Endothelial cell of umbilical vein (primary cell): ENCODE measurements around the gene NUDCD3. TPM values are rescaled to one million over a fixed set of nuclear protein-coding genes. Genes with fewer than 3 reads are reported as not detected.

Source experiments
- BruUV-seq: library from RNA; stranded (reverse); fragments of 400-500 nt; replicated peaks from 2 replicates; lab custom pipeline; 2021; lab: Mats Ljungman, UMichigan
- CTCF ChIA-PET: fragments of 300-600, 350-600 bp; sonication (Branson Sonifier 250); formaldehyde crosslinking; loops from one replicate; lab custom pipeline; 2021; ENCODE audit warnings: antibody characterized with exemption, inconsistent platforms; lab: Charles Lee
- POLR2A ChIA-PET: fragments of 300-600, 350-600 bp; sonication (Branson Sonifier 250); formaldehyde crosslinking; loops from one replicate; lab custom pipeline; 2021; ENCODE audit warnings: antibody characterized with exemption, inconsistent platforms; lab: Charles Lee
- DNase-seq: peaks from one replicate; pipeline ENCODE4 v3.0.0-alpha.2; 2011; ENCODE audit warnings: low read depth, low spot score
- FAIRE-seq: peaks from 2 replicates; lab custom pipeline; 2011; peaks lifted over from hg19 to GRCh38; lab: Jason Lieb, UNC
- H2AFZ ChIP-seq: 2 replicates; pipeline ENCODE4 v1.6.0; 2012; ENCODE audit warnings: low read depth, low read length, control low read depth, inconsistent platforms
- H3K27ac ChIP-seq: 2 replicates; pipeline ENCODE4 v1.5.1; 2011; ENCODE audit warnings: low read depth, mild to moderate bottlenecking, control low read depth, low read length, moderate library complexity; ENCODE audit not compliant: insufficient read depth
- H3K27me3 ChIP-seq, 2 experiments: 2 replicates each; pipeline versions ENCODE4 v1.6.0 to v1.6.1; 2011; ENCODE audit warnings: low read length in 2 of 2, mixed read lengths in 1 of 2; ENCODE audit not compliant: control insufficient read depth in 2 of 2, insufficient read depth in 2 of 2
- H3K36me3 ChIP-seq, 2 experiments: 2 replicates in 1 of 2; 3 replicates in 1 of 2; pipeline ENCODE4 v1.5.1; 2011; ENCODE audit warnings: low read length in 2 of 2, mild to moderate bottlenecking in 1 of 2, moderate library complexity in 1 of 2; ENCODE audit not compliant: control insufficient read depth in 2 of 2, insufficient read depth in 2 of 2; ENCODE audit errors: extremely low read depth in 1 of 2
- H3K4me1 ChIP-seq: 3 replicates; pipeline ENCODE4 v1.5.1; 2011; ENCODE audit warnings: mild to moderate bottlenecking, low read length; ENCODE audit not compliant: control insufficient read depth, insufficient read depth; ENCODE audit errors: extremely low read depth
- H3K4me2 ChIP-seq: 2 replicates; pipeline ENCODE4 v1.6.1; 2011; ENCODE audit warnings: low read length, control low read depth, mixed read lengths; ENCODE audit not compliant: insufficient read depth
- H3K4me3 ChIP-seq, 3 experiments: fragments of 200-600 bp in 1 of 3; sonication (generic), shearing (Covaris generic) in 1 of 3; replicated peaks in 1 of 3; 2 replicates each; pipeline ENCODE4 v1.5.1; 2011 to 2016; ENCODE audit warnings: control low read depth in 3 of 3, low read length in 3 of 3, mild to moderate bottlenecking in 2 of 3, inconsistent platforms in 1 of 3, low read depth in 1 of 3, moderate library complexity in 1 of 3; ENCODE audit not compliant: insufficient read depth in 1 of 3
- H3K79me2 ChIP-seq: 2 replicates; pipeline ENCODE4 v1.6.0; 2012; ENCODE audit warnings: low read length, inconsistent platforms; ENCODE audit not compliant: control insufficient read depth, insufficient read depth
- H3K9ac ChIP-seq: replicated peaks from 2 replicates; pipeline ENCODE3; 2011; ENCODE audit warnings: low read length, control low read depth; ENCODE audit not compliant: insufficient read depth; ENCODE audit errors: extremely low read depth
- H3K9me1 ChIP-seq: replicated peaks from 3 replicates; pipeline ENCODE4 v1.6.0; 2011; ENCODE audit warnings: mild to moderate bottlenecking, low read length; ENCODE audit not compliant: control insufficient read depth, insufficient read depth; ENCODE audit errors: extremely low read depth
- H3K9me3 ChIP-seq: replicated peaks from 2 replicates; pipeline ENCODE4 v1.5.1; 2012; ENCODE audit warnings: low read length, inconsistent platforms; ENCODE audit not compliant: control insufficient read depth, insufficient read depth
- H4K20me1 ChIP-seq: replicated peaks from 2 replicates; pipeline ENCODE3; 2011; ENCODE audit warnings: mild to moderate bottlenecking, low read length; ENCODE audit not compliant: control insufficient read depth, insufficient read depth; ENCODE audit errors: extremely low read depth
- FOS ChIP-seq: IDR thresholded peaks from 2 replicates; pipeline ENCODE4 v1.6.1; 2011; ENCODE audit warnings: mild to moderate bottlenecking, low read length, moderate library complexity, borderline replicate concordance; ENCODE audit not compliant: insufficient read depth
- MAX ChIP-seq: IDR thresholded peaks from 2 replicates; pipeline ENCODE4 v1.6.1; 2011; ENCODE audit not compliant: insufficient read depth, insufficient read length
- MYC ChIP-seq: IDR thresholded peaks from one replicate; pipeline ENCODE4 v1.6.1; 2011; ENCODE audit warnings: mild to moderate bottlenecking, low read depth, low read length
- POLR2AphosphoS5 ChIP-seq: IDR thresholded peaks from 2 replicates; pipeline ENCODE4 v1.6.1; 2012; ENCODE audit warnings: low read depth, mild to moderate bottlenecking, control low read depth, low read length, moderate library complexity; ENCODE audit not compliant: insufficient read depth
- dilution Hi-C: fragments of 300-500 bp; cut with MboI; formaldehyde crosslinking; loops from one replicate; pipeline ENCODE4 v1.15.0; 2019; ENCODE audit warnings: low sequenced_read_pairs; ENCODE audit not compliant: extremely low pct_ligation_motif_present
- intact Hi-C: fragments of 100-400 bp; cut with micrococcal nuclease; formaldehyde crosslinking; loops from one replicate; pipeline ENCODE4 v1.10.0; 2022
- polyA plus RNA-seq, 4 experiments: library from polyadenylated mRNA; depleted of rRNA in 3 of 4; stranded (reverse) in 3 of 4; unstranded in 1 of 4; fragments of >200 nt; gene quantifications; 2 replicates each; pipeline versions ENCODE4 v1.2.1 to v1.2.3, GENCODE V29; 2011 to 2012; ENCODE audit warnings: missing spikeins in 1 of 4
- total RNA-seq: library from RNA; stranded (reverse); gene quantifications from 2 replicates; pipeline ENCODE4 v1.2.3, GENCODE V29; 2021
- TF ChIP-seq, protein P1 (sequence below), 2 donors: IDR thresholded peaks; 1 replicate in 1 of 2; 2 replicates in 1 of 2; pipeline ENCODE4 v1.5.1; 2011; ENCODE audit warnings: low read length in 2 of 2, mild to moderate bottlenecking in 2 of 2, moderate library complexity in 2 of 2, control low read depth in 1 of 2, inconsistent platforms in 1 of 2, low read depth in 1 of 2; ENCODE audit not compliant: insufficient read depth in 1 of 2; ENCODE audit errors: extremely low read depth in 1 of 2

NUDCD3 gene
- total and polyA plus RNA-seq, 2 donors (not counting 3 experiments of a cell fraction or from before 2014, with no cell fraction given), result 50.6 to 137 TPM

GRCh38 chr7:44517175-44517574 is 26.7 kb upstream of the NUDCD3 start:
- FAIRE-seq, result no peak
- Histone ChIP-seq H2AFZ (no peak overlapping the region), H3K9me1 (no peaks in the 10 kb centered on the region), H3K36me3 (no peaks in the 10 kb centered on the region), H3K4me1 (no peaks in the 10 kb centered on the region), H3K27me3 (peaks cover 0 to 2% of the 10 kb centered on the region in 2 experiments), H3K27ac (no peak overlapping the region), H3K79me2 (no peaks in the 10 kb centered on the region), H3K4me2 (no peak overlapping the region), H4K20me1 (no peaks in the 10 kb centered on the region), H3K9me3 (no peaks in the 10 kb centered on the region), H3K4me3 (no peak overlapping the region), H3K9ac (no peak overlapping the region)
- intact Hi-C loops, result no loop called here
- no TSS peak for BruUV-seq
- dilution Hi-C loops, result no loop called here
- no peak for DNase-seq
- TF ChIP-seq, protein P1, sequence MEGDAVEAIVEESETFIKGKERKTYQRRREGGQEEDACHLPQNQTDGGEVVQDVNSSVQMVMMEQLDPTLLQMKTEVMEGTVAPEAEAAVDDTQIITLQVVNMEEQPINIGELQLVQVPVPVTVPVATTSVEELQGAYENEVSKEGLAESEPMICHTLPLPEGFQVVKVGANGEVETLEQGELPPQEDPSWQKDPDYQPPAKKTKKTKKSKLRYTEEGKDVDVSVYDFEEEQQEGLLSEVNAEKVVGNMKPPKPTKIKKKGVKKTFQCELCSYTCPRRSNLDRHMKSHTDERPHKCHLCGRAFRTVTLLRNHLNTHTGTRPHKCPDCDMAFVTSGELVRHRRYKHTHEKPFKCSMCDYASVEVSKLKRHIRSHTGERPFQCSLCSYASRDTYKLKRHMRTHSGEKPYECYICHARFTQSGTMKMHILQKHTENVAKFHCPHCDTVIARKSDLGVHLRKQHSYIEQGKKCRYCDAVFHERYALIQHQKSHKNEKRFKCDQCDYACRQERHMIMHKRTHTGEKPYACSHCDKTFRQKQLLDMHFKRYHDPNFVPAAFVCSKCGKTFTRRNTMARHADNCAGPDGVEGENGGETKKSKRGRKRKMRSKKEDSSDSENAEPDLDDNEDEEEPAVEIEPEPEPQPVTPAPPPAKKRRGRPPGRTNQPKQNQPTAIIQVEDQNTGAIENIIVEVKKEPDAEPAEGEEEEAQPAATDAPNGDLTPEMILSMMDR (IDR thresholded peaks at IDR 0.05; ENCODE audit: extremely low read depth in 1 of 2, insufficient read depth in 1 of 2, low read depth in 1 of 2, low read length in 2 of 2), result no peak
- TF ChIP-seq FOS, result no peak
- TF ChIP-seq POLR2AphosphoS5, result no peak
- TF ChIP-seq MYC, result no peak
- no peak for TF ChIP-seq MAX
- POLR2A ChIA-PET, result no interaction called here
- CTCF ChIA-PET, result no interaction called here
